SH-SY5Y (cell line): ENCODE data around the gene PLLP.

ENCODE experiments used
- GATA2 ChIP-seq: IDR thresholded peaks from 2 replicates; pipeline ENCODE4 v1.6.1; 2011; ENCODE audit warnings: mild to moderate bottlenecking, low read depth, low read length
- GATA3 ChIP-seq: IDR thresholded peaks from 2 replicates; pipeline ENCODE4 v1.6.1; 2011; ENCODE audit warnings: low read depth, mild to moderate bottlenecking, low read length, moderate library complexity

The PLLP gene

DNA sequence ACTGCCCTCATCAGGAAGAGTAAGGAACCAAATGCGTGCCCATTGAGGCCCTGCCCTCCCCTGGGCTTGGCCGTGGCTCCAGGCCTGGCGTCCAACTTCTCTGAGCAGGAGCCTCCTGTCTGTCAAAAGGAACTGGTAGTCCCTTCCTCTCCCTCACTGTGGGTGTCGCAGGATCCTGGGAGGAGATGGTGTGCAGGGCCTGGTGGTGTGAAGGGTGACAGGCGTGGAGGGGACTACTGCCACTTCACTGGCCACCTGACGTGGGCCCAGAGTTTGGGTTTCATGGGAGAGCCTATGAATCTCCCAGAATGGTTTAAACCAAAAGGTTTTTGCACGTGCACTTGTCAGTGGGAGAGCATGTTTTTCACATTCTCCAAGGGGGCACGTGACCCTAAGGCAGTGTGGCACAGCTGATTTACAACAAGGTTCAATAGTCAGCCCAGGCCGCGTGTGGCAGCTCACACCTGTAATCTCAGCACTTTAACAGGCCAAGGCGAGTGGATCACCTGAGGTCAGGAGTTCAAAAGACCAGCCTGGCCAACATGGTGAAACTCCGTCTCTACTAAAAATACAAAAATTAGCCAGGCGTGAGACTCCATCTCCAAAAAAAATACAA is 26.9 kb downstream of the PLLP start:
- TF ChIP-seq GATA3 = no peak
- no peak for TF ChIP-seq GATA2

DNA sequence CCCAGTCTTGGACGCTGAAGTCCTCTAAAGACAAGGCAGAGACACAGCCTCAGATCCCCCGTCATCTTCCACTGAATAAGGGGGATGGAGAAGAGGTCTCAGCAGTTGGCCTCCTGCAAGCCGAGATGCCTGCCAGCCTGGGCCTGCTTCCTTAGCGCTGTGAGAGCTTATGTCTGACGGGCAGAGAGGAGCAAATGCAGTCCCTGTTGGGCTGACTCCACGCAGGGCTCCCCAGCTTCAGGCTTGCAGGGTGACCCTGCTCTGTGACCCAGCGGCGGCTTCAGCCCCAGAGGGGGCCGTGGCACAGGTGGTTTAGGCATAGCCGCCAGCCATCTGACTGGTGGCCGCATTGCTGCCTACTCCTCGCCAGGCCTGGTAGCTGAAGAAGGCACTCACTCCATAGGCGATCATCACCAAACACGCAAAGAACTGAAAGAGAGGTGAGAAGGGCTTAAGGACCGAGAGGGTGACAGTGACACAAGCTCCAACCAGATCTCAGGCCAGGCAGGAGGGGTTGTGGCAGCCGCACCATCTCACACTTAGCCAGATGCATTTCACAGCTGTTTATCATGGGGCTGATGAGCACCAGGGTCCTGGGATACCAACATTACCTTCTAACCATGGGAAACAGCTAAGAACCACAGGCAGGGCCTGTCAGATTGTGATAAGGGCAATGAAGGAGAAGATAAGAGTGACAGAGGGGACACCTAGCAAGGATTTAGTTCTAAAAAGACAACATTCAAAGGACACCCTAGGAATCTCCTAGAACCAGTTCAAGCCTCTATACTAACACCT is 27.7 kb downstream of the PLLP start:
- TF ChIP-seq GATA3 (no peak), GATA2 (no peak)

DNA sequence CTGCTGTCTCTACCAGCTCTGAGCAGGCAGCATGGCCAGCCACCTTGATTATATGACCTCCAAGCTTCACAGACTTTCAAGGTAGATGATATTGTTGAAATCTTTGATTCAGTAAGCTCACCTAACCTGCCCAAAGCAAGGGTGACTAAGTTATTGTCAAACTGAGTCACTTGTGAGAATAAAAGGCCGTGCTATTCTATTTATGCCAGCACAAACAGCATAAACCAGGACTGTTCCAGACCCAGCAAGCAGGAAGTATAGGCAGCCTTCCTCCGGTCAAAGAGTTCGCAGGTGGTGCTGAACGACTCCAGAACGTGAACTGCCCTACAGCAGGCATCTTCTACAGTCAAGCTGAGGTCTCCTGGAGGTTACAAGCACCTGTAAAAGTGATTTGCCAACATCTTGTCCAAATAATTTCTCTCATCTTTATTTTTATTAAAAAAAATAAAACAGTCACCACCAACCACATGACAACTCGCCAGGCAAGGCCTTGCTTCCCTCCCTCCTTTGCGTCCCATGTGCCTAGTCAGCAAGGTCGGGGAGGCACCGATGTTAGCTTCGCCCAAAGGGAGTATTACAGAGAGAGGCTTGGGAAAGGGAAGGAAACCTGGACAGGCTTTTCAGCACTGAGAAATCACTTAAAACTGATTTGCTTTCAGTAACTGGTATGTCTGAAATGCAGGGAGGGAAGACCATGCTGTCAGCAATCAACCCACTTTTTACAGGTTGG is 28.6 kb downstream of the PLLP start:
- TF ChIP-seq GATA2 (no peak), GATA3 (no peak)

DNA sequence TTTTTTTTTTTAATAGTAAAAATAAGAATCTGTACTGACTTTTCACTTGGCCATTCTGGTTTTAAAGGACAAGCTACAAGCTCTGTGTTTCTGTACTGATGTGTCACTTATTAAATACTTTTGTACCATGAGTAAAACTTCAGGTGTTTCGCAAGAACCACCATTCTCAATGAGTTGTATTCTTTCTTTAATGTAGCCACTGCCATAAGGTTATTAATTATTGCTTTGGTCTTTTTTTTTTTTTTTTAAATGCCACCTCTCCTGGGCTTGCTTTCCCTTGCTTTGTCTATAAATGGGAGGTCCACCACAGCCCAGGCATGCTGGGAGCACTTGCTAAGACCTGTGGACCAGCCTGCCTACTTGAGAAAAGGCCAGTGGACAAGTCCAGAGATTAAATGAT is 31.0 kb downstream of the PLLP start:
- TF ChIP-seq GATA3 = no peak
- no peak for TF ChIP-seq GATA2

DNA sequence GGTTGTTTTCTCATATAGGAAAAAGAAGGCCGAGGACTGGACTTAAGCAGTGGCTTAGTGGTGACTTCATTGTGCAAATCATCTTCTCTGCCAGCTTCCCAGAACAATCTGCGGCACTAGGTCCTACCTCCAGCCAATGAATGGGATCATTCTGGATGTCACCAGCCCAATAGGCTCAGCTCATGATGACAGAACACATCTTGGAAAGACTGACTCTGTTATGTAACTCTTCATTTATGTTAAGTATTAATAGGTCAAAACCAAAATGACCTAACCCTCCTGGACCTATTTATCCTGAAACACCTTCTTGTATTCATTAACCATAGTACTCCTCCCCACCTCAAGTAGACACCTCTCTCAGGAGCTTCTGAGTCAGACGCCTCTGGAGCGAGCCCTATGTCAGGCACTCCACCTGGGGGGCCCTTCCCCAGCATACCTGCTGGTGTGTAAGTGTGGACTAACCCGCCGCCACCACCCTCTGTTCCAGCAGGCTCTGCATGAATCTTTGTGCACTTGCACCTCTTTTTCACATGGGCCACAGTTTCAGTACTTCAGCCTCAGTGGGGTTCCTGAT is 32.2 kb downstream of the PLLP start:
- TF ChIP-seq GATA2 (no peak), GATA3 (no peak)

DNA sequence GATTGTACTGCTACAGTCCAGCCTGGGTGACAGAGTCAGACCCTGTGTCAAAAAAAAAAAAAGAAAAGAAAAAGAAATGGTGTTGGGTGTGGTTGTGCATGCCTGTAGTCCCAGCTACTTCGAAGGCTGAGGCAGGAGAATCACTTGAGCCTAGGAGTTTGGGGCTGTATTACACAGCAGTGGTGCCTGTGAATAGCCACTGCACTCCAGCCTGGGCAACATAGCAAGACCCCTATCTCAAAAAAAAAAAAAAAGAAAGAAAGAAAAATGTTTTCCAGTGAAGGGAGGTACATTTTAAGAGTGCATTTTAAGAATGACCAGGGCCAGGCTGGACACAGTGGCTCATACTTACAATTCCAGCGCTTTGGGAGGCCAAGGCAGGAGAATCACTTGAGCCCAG is 33.1 kb downstream of the PLLP start:
- TF ChIP-seq GATA3 = no peak
- TF ChIP-seq GATA2 = no peak

DNA sequence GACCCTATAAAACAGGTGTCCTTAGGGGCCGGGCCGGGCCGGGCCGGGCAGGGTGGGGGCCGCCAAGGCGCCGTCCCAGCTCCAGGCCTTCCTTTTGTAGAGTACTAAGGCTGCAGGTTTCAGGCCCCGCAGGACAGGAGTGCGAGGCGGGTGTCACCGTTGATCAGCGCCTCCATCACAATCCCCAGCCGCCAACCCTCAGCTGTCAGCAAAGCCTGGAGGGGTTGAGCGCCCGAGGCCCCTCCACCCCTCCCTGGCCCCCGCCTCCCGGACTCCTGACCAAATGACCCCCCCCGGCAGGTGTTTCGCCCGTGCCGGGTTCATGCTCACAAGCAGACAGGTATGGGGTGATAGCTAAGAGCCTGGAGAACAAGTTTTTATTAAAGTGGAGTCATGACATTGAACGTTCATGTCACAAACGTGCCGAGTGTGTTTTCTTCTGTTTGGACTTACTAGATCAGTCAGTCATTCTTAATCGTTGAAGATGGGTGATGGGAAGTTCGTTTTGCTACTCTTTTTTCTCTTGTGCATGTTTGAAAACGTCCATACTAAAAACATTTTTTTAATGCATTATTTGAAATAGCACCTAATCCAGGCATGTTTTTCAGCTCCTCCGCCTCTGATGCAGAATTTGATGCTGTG is 38.9 kb downstream of the PLLP start:
- TF ChIP-seq GATA3 = no peak
- TF ChIP-seq GATA2 = no peak

DNA sequence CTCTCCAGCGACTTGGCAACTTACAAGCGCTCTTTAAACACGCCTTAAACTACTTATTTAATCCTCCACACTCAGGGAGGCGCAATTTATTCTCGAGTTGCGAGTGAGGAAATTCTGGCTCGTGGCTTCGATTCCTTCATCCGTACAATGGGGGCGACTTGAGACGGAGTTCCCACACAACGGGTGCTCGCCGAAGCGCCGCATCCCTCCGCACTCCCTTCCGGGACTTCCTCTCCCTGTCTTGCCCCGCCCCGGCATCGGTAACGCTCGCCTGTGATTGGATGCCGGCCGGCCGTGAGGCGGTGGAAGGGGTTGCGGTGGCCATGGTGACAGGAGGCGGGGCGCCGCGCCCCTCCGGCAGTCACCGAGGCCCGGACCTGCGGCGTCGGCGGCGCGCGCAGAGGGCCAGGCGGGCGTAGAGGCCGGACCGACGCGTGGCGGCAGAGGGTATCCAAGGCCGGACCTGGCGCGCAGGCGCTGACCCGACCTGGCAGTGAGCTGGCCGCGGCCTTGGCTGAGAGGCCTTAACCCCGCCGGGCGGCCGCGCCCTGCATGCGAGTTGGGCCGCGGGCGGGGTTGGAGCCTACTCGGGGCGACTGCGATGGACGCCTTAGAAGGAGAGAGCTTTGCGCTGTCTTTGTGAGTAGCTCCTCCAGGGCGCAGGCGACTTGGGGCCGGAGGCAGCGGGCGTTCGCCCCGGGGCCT is 39.6 kb downstream of the PLLP start, which contains the start of gene ARL2BP:
Gene ARL2BP, plus strand, starts transcription at position 493 of the 705 bp plus-strand sequence. Its CDS starts 109 bp downstream, at position 602.
- TF ChIP-seq GATA2 (no peak), GATA3 (no peak)

DNA sequence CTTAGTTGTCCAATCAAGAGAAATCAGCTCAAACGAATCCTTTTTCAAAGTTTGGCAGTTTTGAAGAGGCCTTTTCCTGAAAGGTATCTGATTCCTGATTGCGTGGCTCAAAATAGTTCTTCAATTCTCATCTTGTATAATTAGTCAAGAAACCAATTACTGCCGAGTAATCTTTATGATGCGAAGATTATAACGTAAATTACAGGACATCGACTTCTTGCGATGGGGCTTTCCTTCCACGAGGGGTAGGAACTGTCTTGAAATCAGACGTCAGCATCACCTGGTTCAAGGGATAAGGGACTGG is 40.1 kb downstream of the PLLP start:
- TF ChIP-seq GATA3 (no peak), GATA2 (no peak)

DNA sequence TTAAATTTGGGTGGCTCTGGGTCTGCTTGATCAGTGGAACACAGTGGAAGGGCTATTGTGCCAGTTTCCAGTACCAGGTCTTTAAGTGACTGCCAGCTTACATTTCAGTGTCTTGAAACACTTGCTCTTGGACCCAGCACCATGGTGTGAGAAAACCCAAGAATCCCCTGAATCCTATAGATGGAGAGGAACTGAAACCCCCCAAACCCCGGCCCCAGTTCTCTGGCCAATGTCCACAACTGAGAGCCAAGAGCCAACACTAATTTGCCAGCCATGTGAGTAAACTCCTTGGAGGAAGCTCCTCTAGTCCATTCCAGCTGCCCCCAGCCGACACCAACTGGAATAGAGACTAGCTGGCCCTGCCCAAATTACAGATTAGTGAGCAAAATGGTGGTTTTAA is 41.8 kb downstream of the PLLP start:
- TF ChIP-seq GATA3 (no peak), GATA2 (no peak)

DNA sequence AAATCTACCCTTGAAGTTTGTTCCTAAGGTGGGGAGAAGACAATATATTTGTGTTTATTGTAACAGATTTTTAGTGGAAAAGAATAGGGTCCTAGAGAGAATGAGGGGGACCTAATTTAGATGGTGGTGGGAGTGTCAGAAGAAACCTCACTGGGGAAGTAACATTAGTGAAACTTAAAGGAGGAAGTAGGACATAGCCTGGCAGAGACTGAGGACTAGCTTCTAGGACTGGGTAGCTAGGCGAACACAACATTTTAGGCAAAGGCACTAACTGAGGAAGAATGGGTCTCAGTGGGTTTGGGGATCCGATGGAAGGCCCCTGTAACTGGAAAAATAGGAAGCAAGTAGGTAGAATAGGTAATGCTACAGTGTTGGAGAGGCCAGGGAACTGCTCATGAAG is 43.6 kb downstream of the PLLP start:
- TF ChIP-seq GATA3 = no peak
- TF ChIP-seq GATA2 = no peak

DNA sequence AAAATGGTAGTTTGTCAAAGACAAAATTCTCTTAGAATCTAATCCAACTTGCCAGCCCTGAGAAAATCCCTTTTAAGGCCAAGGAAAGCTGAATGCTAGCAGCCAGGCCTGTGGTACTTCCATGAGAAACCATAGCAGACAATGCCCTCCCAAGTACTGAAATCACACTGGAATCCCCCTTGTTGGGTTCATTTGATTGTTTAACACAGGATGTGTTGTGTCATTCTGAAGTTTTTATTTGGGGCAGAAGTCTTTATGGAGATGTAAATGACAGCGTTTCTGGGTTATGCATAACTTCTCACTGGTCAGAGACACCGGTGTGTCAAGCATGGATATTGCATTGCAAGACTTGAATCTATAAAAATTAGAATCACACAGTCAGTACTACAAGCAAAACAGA is 45.4 kb downstream of the PLLP start:
- no peak for TF ChIP-seq GATA3
- TF ChIP-seq GATA2 = no peak

DNA sequence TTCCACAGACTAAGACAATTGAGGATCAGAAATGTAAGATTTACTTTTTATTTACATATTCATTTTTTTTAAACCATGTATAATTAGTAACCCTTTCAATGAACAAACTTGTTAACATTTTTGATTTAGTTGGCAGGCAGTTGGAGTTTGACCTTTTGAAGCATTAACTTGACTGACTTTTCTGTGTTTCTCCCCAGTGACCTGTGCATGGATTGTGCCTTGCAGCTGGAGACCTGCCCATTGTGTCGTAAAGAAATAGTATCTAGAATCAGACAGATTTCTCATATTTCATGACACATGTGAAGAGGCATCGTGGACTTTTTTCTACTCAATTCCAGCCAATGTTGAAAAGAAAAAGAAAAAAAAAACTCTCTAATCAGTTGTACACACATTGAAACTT is 45.8 kb downstream of the PLLP start:
- no peak for TF ChIP-seq GATA2
- no peak for TF ChIP-seq GATA3

DNA sequence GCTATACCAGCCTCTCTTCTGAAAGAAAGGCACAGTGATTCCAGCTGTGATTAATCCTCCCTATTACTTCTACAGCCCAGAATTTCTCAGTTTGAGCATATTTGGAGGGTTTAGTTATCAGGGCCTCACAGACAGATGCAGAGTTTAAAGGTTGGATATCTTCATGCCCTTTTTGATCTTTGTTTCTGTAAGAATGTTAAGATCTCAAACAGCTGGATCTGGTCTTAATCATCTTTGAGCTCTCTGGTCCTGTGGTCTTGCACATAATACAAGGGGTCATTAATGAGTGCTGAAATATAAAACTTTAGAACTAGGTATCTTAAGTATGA is 48.5 kb downstream of the PLLP start:
- TF ChIP-seq GATA2 (no peak), GATA3 (no peak)
